Activated T-cell treated with anti-CD3 and anti-CD28 coated beads, Interleukin-2, amount 50 U/mL, for 72 hours (primary cell): ENCODE data around the gene HOXD11. TPM values are rescaled to one million over a fixed set of nuclear protein-coding genes. Genes with fewer than 3 reads are reported as not detected.

Experiments
- ATAC-seq, 2 donors: fragments of 150-1000 bp; cut with Tn5 transposase; replicated peaks in 1 of 2; 2 replicates each; pipeline ENCODE4 v1.10.0; 2021; ENCODE audit warnings: moderate library complexity in 2 of 2, mild to moderate bottlenecking in 1 of 2
- DNase-seq, 2 donors: peaks; one replicate each; pipeline ENCODE4 v3.0.0; 2021 to 2022; ENCODE audit warnings: mixed read lengths in 1 of 2
- H3K27ac Mint-ChIP-seq: one replicate; pipeline ENCODE4 v1.8.0; 2022; ENCODE audit warnings: mild to moderate bottlenecking, moderate library complexity, mixed read lengths
- H3K27me3 Mint-ChIP-seq: one replicate; pipeline ENCODE4 v1.8.0; 2022; ENCODE audit warnings: low read depth, mixed read lengths
- H3K36me3 Mint-ChIP-seq, 2 donors: one replicate each; pipeline ENCODE4 v1.8.0; 2022; ENCODE audit warnings: mixed read lengths in 2 of 2, mild to moderate bottlenecking in 1 of 2; ENCODE audit not compliant: insufficient read depth in 2 of 2
- H3K4me1 Mint-ChIP-seq: one replicate; pipeline ENCODE4 v1.8.0; 2022; ENCODE audit warnings: low read depth, mixed read lengths
- H3K4me3 Mint-ChIP-seq, 2 donors: one replicate each; pipeline ENCODE4 v1.8.0; 2022; ENCODE audit warnings: mild to moderate bottlenecking in 2 of 2, mixed read lengths in 2 of 2, moderate library complexity in 2 of 2
- H3K9me3 Mint-ChIP-seq, 2 donors: one replicate each; pipeline ENCODE4 v1.8.0; 2022; ENCODE audit warnings: mixed read lengths in 2 of 2
- total RNA-seq, 2 donors: library from RNA; stranded (reverse); gene quantifications; one replicate each; pipeline ENCODE4 v1.2.3, GENCODE V29; 2022

The HOXD11 gene
- total RNA-seq: not detected

DNA sequence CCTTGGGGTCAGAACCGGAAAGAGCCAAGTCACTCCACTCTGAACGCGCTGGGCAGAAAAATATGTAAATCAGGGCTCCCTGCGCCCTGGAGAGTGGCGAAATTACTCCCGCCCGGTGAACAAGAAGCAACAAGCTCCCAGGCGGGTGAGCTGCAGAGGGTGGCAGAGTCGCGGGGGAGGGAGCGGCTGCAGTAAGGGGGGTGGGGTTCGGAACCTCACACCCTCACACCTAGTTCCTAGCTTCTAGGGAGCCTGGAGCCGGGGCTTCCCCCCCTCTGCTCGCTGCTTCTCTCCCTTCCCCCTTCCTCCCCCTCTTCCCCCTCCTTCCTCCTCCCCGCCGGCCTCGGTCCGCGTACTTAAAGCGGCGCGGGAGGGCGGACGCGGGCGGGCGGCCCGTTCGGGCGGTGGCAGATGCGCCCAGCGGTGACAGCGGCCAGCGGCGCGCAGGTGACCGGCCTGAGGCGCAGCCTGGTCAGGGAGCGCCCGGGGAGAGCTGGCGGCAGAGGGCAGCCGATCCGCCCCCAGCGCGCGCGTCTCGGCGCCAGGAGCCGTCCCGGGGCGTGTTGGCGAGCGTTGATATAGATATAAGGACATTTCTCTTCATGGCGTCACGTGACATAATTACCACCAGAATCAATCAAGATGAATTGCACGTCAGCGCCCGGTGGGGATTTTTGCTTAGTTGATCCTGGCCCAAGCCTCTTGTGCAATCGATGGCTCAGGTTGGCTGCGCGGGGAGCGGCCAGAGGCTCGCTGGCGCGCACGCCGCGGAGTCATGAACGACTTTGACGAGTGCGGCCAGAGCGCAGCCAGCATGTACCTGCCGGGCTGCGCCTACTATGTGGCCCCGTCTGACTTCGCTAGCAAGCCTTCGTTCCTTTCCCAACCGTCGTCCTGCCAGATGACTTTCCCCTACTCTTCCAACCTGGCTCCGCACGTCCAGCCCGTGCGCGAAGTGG, at the start of gene HOXD11:
TSS of gene HOXD11 (plus strand) at position 700 of the 959 bp plus-strand sequence. CDS start at position 776, 76 bp downstream.
- peaks cover 78% of the 10 kb centered on the region for H3K27me3 Mint-ChIP-seq
- H3K36me3 Mint-ChIP-seq: peaks cover 2 to 5% of the 10 kb centered on the region in 2 donors
- H3K27ac Mint-ChIP-seq: peak within 1 kb of the TSS; percentile 12
- DNase-seq (no peak), ATAC-seq (peak; percentile 24 to 28)
- H3K4me3 Mint-ChIP-seq: peak within 1 kb of the TSS; percentile 67 to 73
- no peaks in the 10 kb centered on the region for H3K9me3 Mint-ChIP-seq
- H3K4me1 Mint-ChIP-seq: peaks cover 47% of the 10 kb centered on the region

DNA sequence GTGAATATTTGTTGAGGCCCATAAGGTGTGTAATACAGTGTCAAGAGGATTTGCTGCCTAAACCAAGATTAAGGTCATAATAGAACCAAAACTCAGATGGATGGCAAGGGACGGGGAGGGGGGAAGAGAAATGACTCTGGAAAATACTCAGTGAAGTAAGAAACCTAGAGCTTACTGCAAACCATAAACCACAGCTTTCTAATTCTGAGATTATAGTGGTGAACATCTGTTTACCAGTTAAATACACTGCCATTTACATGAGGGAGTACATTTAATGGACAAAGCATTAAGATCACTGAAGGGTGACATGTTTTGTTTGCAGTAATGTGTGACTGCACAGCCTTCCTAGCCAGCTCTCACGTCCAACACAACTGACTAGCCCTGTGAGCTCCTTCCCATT, 43.1 kb upstream of the HOXD11 start:
- Mint-ChIP-seq H3K27ac (no peak overlapping the region), H3K36me3 (no peaks in the 10 kb centered on the region), H3K27me3 (peaks cover 81% of the 10 kb centered on the region), H3K9me3 (no peaks in the 10 kb centered on the region), H3K4me3 (no peak overlapping the region), H3K4me1 (peaks cover 11% of the 10 kb centered on the region)
- ATAC-seq: peak; percentile 86 to 87
- DNase-seq: no peak

DNA sequence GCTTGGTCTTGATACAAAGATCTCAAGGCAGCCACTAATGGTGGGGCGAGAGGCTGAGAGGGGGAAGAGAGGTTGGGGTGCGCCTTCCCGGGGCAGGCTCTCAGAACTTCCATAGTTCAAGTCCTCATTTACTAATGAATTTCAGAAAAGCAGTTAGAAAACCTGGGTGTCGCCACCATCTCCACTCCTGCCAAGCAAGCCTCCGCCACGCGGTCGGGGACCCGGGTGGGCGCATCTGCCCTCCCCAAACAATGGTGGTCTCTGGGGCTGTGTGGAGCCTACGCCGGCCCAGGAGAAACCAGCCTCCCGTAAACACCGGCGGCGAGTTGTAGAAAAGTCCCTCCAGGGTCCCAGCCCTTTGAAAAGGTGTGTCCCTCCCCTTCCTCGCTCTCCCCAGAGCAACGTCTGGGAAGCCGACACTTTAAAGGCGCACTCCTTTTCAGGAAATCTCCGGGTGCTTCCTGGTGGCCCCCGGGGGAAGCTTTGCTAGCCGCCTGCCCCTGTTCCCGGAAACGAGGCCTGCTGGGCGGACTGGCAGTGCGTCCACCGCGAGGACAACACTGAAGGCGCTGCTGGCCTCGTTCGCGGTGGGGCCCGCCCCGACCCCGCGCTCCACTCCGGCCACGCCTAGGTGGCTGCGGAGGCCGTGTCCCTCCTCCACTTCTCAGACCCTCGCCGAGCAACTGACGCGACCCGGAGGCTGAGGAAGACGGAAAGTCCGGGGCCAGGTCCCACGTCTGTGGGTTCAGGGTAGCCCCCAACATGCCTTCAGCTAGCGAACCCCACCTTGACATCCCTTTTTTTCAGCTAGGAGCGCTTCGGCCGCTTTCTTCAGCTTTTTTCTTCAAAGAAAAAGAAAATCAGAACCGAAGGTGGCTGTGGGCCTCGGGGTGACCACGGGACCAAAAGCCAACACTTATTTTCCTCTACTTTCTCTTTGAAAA, 40.2 kb upstream of the HOXD11 start:
- no peak for ATAC-seq
- Mint-ChIP-seq H3K27me3 (peaks cover 86% of the 10 kb centered on the region), H3K9me3 (no peaks in the 10 kb centered on the region)

DNA sequence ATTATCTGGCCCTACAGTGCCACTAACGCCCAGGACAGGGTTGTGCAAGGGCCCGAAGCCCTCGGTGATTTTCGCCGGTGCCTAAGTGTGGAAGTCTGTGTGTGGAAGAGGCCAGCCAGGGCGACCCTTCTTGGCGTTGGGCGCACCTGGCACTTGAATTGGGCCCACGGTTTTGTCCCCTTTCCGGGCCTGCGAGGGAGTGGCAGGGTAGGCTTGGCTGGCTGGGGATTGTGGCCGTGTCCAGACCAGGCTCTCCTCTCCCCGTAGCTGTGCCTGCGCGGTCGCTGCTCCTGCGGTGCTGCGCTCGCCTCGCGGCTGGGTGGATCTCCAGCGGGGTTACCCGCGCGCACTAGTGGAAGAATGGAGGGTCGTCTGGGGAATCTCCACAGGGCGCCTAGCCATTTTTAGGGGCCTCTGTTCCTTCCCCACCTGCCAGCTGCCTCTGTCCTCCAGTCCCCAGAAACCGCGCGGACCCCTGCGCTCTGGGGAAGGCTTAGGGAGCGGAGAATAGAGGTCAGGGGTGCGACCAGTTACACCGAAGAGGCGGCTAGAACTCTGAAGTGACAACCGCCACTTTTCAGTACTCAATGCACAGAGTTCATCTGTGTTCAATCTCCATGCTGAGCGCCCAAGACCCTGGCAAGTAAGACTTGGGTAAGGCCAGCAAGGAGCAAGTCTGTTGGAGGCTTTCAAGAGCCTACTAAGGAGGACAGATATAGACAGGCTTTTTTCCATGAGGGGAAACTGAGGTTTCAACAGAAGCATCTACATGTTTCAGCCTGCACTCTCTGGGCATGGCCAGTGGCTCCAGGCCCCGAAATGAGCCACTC, 39.3 kb upstream of the HOXD11 start:
- Mint-ChIP-seq H3K4me3 (peak overlapping the region; percentile 50 to 59), H3K36me3 (no peaks in the 10 kb centered on the region), H3K4me1 (peaks cover 11% of the 10 kb centered on the region), H3K27me3 (peaks cover 86% of the 10 kb centered on the region), H3K9me3 (no peaks in the 10 kb centered on the region), H3K27ac (no peak overlapping the region)
- no peak for ATAC-seq
- no peak for DNase-seq

More for the DNA sequence above, 40.2 kb upstream of the HOXD11 start:
- no peak overlapping the region for H3K27ac Mint-ChIP-seq
- peaks cover 11% of the 10 kb centered on the region for H3K4me1 Mint-ChIP-seq
- no peaks in the 10 kb centered on the region for H3K36me3 Mint-ChIP-seq
- peak overlapping the region; percentile 50 to 59 for H3K4me3 Mint-ChIP-seq
- no peak for DNase-seq

DNA sequence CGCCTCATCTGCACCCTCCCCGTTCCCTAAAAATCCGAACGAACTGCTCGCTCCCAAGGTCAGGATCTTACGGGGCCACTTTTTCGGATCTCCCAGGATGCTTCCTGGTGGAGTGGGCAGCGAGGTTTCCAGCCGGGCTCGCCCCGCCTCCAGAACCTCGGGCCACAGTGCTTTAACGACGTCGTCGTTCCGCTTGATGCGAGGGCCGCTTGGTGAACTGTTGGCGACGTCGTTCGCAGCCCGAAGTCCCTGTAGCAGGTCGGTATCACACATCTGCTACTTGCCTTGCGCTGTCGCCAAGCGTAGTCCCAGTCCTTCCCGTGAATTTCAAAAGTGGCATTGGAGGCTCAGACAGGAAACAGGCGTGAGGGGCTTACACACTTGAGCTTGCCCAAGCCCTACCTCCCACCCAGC, 38.7 kb upstream of the HOXD11 start:
- peak overlapping the region in 1 of 2 donors; percentile 32 for H3K4me3 Mint-ChIP-seq
- H3K4me1 Mint-ChIP-seq: peaks cover 11% of the 10 kb centered on the region
- ATAC-seq (no peak), DNase-seq (no peak)
- H3K9me3 Mint-ChIP-seq: no peaks in the 10 kb centered on the region
- no peaks in the 10 kb centered on the region for H3K36me3 Mint-ChIP-seq
- peaks cover 88% of the 10 kb centered on the region for H3K27me3 Mint-ChIP-seq
- no peak overlapping the region for H3K27ac Mint-ChIP-seq

DNA sequence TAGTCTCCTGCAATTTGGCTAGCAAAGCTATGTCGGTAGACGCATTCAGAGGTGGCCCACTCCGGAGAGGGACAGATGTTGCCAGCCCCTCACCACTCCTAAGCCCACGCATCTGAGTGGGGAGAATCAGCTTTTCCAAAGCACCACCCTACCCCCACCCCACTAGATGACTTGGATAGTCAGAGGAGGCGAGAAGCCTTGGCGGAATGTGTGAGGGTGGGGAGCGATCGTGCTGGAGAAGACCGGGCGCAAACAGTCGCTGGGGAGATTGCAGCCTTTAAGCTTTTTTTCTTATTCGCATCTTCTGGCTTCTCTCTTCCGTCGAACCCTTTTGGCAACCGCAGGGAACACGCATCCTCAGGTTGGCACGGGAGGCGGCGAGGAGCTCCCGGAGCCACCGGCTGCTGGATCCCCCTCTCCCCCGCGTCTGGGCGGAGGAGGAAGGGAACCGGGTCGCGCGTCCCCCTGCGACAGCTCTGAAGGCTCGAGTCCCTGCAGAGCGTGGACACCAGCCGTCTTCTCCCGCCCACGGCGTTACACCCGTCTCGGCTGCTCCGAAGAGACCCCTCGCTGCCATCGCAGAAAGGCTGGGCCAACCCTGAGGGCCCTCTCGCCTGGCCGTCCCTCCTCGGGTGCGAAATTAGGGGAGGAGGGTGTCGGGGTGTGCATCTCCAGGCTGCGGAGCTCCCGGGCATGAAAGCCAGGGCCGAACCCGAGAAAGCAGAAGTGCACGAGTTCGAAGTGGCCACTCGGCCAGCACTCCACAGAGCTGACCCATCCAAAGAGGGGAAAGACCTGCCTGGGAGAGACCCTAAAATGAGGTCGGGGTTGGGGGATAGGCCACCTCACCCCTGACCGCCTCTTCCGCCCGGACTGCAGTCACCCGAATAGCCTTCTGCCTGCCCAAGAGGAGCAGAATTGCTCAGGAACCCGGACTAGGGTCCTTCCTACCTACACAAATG, 35.5 kb upstream of the HOXD11 start:
- H3K36me3 Mint-ChIP-seq: peaks cover 3 to 4% of the 10 kb centered on the region in 2 donors
- ATAC-seq (no peak), DNase-seq (no peak)
- H3K4me3 Mint-ChIP-seq: no peak overlapping the region
- peaks cover 6% of the 10 kb centered on the region for H3K4me1 Mint-ChIP-seq
- H3K27ac Mint-ChIP-seq: no peak overlapping the region
- peaks cover 0 to 1% of the 10 kb centered on the region in 2 donors for H3K9me3 Mint-ChIP-seq
- peaks cover 92% of the 10 kb centered on the region for H3K27me3 Mint-ChIP-seq

DNA sequence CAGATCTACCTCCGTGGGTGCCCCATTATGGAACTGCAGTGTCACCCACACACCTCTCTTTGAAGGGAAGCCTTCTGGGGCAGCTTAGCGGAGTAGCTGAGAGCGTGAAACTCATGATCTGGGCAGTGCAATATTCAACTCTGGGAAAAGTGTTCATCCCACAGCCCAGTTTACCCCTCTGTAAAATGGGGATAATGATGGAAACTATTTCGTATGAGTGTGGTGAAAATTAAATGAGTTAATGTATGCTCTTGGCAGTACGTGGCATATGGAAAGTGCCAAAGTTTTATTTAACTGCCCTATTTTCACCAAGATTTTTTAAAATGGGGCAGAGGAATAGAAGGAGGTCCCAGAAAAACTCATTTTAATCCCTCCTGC, 34.8 kb upstream of the HOXD11 start:
- no peak overlapping the region for H3K4me3 Mint-ChIP-seq
- H3K9me3 Mint-ChIP-seq: peaks cover 0 to 1% of the 10 kb centered on the region in 2 donors
- DNase-seq (no peak), ATAC-seq (no peak)
- H3K27me3 Mint-ChIP-seq: peaks cover 97% of the 10 kb centered on the region
- H3K27ac Mint-ChIP-seq: no peak overlapping the region
- peaks cover 5% of the 10 kb centered on the region for H3K4me1 Mint-ChIP-seq
- peaks cover 3 to 5% of the 10 kb centered on the region in 2 donors for H3K36me3 Mint-ChIP-seq

DNA sequence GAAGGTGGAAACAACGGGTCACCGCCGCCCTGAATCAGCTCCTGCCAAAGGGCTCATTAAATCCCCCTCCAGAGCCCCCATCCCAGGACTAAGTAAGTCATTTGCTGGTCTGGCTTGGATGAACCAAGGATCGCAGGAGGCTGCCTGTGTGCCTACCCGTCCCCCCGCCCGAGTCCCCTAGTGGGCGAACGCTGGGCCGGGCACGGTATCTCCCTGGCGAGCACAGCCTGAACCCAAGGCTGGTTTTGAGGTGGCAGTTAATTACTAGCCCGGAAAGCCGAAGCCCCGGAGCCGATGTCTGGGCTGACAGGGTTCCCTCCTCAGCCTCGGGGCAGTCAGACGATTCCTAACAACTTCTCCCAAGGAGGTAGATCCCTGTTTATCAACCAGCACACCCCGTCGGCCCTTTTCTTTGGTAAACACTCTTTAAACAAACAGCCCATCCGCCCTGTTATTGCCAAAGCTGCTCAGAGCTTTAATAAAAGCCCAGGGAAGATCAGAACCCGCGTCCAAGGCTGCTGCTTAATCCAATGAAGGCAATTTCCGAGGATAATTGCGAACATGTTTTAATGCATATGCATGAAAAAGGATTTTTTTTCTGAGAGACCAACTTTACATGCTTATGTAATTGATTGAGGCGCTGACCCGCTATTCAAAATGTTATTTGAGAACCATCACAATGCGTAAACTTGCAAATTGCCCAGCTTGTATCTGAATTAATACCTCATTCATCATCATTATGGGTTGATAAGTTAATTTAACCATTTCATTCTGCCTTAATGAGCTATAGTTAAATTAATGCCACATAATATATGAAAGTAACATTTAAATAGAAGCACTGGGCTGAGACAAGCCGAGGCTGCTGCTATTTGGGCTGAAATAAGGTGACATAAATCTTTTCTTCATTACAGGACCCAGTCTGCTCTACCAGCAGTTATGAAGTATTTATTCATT, 33.9 kb upstream of the HOXD11 start:
- H3K4me3 Mint-ChIP-seq: no peak overlapping the region
- no peak overlapping the region for H3K27ac Mint-ChIP-seq
- peaks cover 3 to 5% of the 10 kb centered on the region in 2 donors for H3K36me3 Mint-ChIP-seq
- H3K9me3 Mint-ChIP-seq: peaks cover 0 to 1% of the 10 kb centered on the region in 2 donors
- H3K27me3 Mint-ChIP-seq: peaks cover 91% of the 10 kb centered on the region
- no peaks in the 10 kb centered on the region for H3K4me1 Mint-ChIP-seq
- ATAC-seq (no peak), DNase-seq (no peak)

DNA sequence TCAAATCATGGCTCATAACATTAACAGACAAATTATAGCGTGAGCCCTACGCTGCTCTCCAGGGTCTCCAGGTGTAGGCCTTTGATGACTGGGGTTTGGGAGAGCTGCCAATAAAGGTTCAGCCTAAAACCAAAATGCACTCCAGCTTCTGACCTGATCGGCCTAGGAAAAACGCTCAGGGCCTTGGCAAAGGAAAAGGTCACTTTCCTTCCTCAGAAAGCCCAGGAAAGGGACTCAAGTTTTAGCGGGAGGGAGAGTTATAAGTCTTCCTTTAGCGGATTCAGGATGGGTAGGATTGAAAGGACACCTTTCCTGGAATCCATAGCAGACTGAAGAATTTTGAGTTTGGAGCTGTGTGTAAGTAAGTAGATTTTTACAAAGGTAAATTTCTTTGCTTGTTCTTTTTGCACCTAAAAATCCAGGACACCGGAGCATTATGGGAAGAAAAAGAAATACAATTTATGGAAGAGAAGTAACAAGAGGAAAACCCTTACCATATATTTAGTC, 32.1 kb upstream of the HOXD11 start:
- H3K9me3 Mint-ChIP-seq: peaks cover 1 to 2% of the 10 kb centered on the region in 2 donors
- no peak overlapping the region for H3K4me3 Mint-ChIP-seq
- DNase-seq (no peak), ATAC-seq (no peak)
- no peak overlapping the region for H3K27ac Mint-ChIP-seq
- peaks cover 90% of the 10 kb centered on the region for H3K27me3 Mint-ChIP-seq
- H3K36me3 Mint-ChIP-seq: peaks cover 7 to 11% of the 10 kb centered on the region in 2 donors
- H3K4me1 Mint-ChIP-seq: peaks cover 13% of the 10 kb centered on the region

DNA sequence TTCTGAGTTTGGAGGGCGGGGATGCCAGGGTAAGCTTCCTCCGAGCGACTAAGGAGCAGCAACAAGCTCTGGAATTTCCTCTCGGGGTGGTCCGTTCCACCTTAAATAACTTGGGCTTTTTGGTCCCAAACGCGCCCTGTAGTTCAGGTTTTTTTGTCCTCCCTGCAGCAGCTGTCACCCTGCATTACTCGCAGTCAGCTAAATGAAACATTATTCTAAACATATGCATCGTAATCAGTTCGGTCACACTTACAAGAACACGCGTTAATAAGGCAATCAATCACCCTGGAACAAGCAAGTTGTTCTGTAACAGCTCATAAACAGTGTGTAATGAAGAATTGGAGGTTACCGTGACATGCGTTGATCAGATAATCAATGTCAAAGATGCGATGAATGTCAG, 31.6 kb upstream of the HOXD11 start:
- H3K36me3 Mint-ChIP-seq: peaks cover 7 to 11% of the 10 kb centered on the region in 2 donors
- peaks cover 13% of the 10 kb centered on the region for H3K4me1 Mint-ChIP-seq
- peaks cover 85% of the 10 kb centered on the region for H3K27me3 Mint-ChIP-seq
- peak overlapping the region; percentile 21 for H3K27ac Mint-ChIP-seq
- no peak overlapping the region for H3K4me3 Mint-ChIP-seq
- ATAC-seq: no peak
- no peak for DNase-seq
- peaks cover 1 to 2% of the 10 kb centered on the region in 2 donors for H3K9me3 Mint-ChIP-seq
